ENCODE results near the gene METTL2B. TPM values are rescaled to one million over a fixed set of nuclear protein-coding genes. Genes with fewer than 3 reads are reported as not detected.
"Not testable (repeated sequence)": the region's sequence is repeated elsewhere in the genome, so short reads cannot be mapped to it uniquely, and the experiment has no call there.

The METTL2B gene
- total and polyA plus RNA-seq, 2 donors (not counting 3 experiments of a cell fraction or from before 2014, with no cell fraction given): 15.9 to 30.0 TPM

- dilution Hi-C loops (cut with MboI; ENCODE audit: extremely low pct_ligation_motif_present, low sequenced_read_pairs): no loop called here
- ChIA-PET POLR2A (interaction anchor here (0.7 kb wide), 1 partner anchor 675 kb away, joined by 5 read pairs; no protein-coding TSS in a partner anchor), CTCF (no interaction called here)
- no TSS peak for BruUV-seq (replicated peaks)
- H3K9me1 ChIP-seq (replicated peaks; ENCODE audit: control insufficient read depth, extremely low read depth, insufficient read depth, low read length): no peaks in the 10 kb centered on the region
- no peaks in the 10 kb centered on the region for H3K9me3 ChIP-seq (replicated peaks; ENCODE audit: control insufficient read depth, insufficient read depth, low read length)
- TF ChIP-seq FOS (IDR thresholded peaks at IDR 0.05; ENCODE audit: borderline replicate concordance, insufficient read depth, low read length) (no peak), POLR2AphosphoS5 (IDR thresholded peaks at IDR 0.05; ENCODE audit: insufficient read depth, low read depth, low read length) (no peak), MAX (IDR thresholded peaks at IDR 0.05; ENCODE audit: insufficient read depth, insufficient read length) (no peak), EZH2 (IDR thresholded peaks at IDR 0.05; ENCODE audit: borderline replicate concordance, low read depth, low read length, severe bottlenecking) (no peak), CTCF (IDR thresholded peaks at IDR 0.05; ENCODE audit: extremely low read depth in 1 of 2, insufficient read depth in 1 of 2, low read depth in 1 of 2, low read length in 2 of 2) (no peak), GATA2 (IDR thresholded peaks at IDR 0.05; ENCODE audit: insufficient read depth, insufficient read length, low read depth, low read length) (no peak), JUN (IDR thresholded peaks at IDR 0.05; ENCODE audit: borderline replicate concordance, insufficient read depth, insufficient read length, low read depth) (no peak), MYC (IDR thresholded peaks at IDR 0.05; ENCODE audit: low read depth, low read length) (no peak)
- H3K36me3 ChIP-seq (ENCODE audit: control insufficient read depth in 2 of 2, extremely low read depth in 1 of 2, insufficient read depth in 2 of 2, low read length in 2 of 2): peaks cover 0 to 2% of the 10 kb centered on the region in 2 experiments
- H2AFZ ChIP-seq (ENCODE audit: low read depth, low read length): no peak overlapping the region
- no peaks in the 10 kb centered on the region for H3K4me1 ChIP-seq (ENCODE audit: control insufficient read depth, extremely low read depth, insufficient read depth, low read length)
- H3K27me3 ChIP-seq (ENCODE audit: control insufficient read depth in 2 of 2, insufficient read depth in 2 of 2, low read length in 2 of 2): no peaks in the 10 kb centered on the region
- FAIRE-seq: no peak
- no peak overlapping the region for H3K9ac ChIP-seq (replicated peaks; ENCODE audit: extremely low read depth, insufficient read depth, low read length)
- no peak overlapping the region for H3K27ac ChIP-seq (ENCODE audit: insufficient read depth, low read depth, low read length)
- H4K20me1 ChIP-seq (replicated peaks; ENCODE audit: control insufficient read depth, extremely low read depth, insufficient read depth, low read length): no peaks in the 10 kb centered on the region
- DNase-seq (ENCODE audit: low read depth, low spot score): no peak
- H3K4me3 ChIP-seq (replicated peaks in 1 of 3; ENCODE audit: insufficient read depth in 1 of 3, low read depth in 1 of 3, low read length in 3 of 3): no peak overlapping the region
- H3K4me2 ChIP-seq (ENCODE audit: insufficient read depth, low read length): no peak overlapping the region
- H3K79me2 ChIP-seq (ENCODE audit: control insufficient read depth, insufficient read depth, low read length): peaks cover 53% of the 10 kb centered on the region
- intact Hi-C loops (cut with micrococcal nuclease): no loop called here
These were observed 74.4 kb downstream of the METTL2B start for GRCh38 chr7:128550920-128551319.

GRCh38 chr7:128554394-128554793, 77.8 kb downstream of the METTL2B start:
- intact Hi-C loops (cut with micrococcal nuclease); FAIRE-seq; DNase-seq (ENCODE audit: low read depth, low spot score); POLR2A ChIA-PET; H3K9me3 ChIP-seq (replicated peaks; ENCODE audit: control insufficient read depth, insufficient read depth, low read length); H3K4me1 ChIP-seq (ENCODE audit: control insufficient read depth, extremely low read depth, insufficient read depth, low read length); H3K9ac ChIP-seq (replicated peaks; ENCODE audit: extremely low read depth, insufficient read depth, low read length); CTCF ChIA-PET; dilution Hi-C loops (cut with MboI; ENCODE audit: extremely low pct_ligation_motif_present, low sequenced_read_pairs); H3K36me3 ChIP-seq (ENCODE audit: control insufficient read depth in 2 of 2, extremely low read depth in 1 of 2, insufficient read depth in 2 of 2, low read length in 2 of 2); H3K4me3 ChIP-seq (replicated peaks in 1 of 3; ENCODE audit: insufficient read depth in 1 of 3, low read depth in 1 of 3, low read length in 3 of 3); H3K4me2 ChIP-seq (ENCODE audit: insufficient read depth, low read length); H2AFZ ChIP-seq (ENCODE audit: low read depth, low read length); H3K27ac ChIP-seq (ENCODE audit: insufficient read depth, low read depth, low read length); H3K27me3 ChIP-seq (ENCODE audit: control insufficient read depth in 2 of 2, insufficient read depth in 2 of 2, low read length in 2 of 2); H3K9me1 ChIP-seq (replicated peaks; ENCODE audit: control insufficient read depth, extremely low read depth, insufficient read depth, low read length); H4K20me1 ChIP-seq (replicated peaks; ENCODE audit: control insufficient read depth, extremely low read depth, insufficient read depth, low read length); BruUV-seq (replicated peaks): not testable (repeated sequence)
- H3K79me2 ChIP-seq (ENCODE audit: control insufficient read depth, insufficient read depth, low read length): peaks cover 36% of the 10 kb centered on the region
